OCI-LY7 (cell line): ENCODE results near the gene SEPTIN12.

Experiments used
- EZH2phosphoT487 ChIP-seq: fragments of 200-600 bp; sonication (generic); IDR thresholded peaks from 2 replicates; pipeline ENCODE4 v1.6.1; 2018; ENCODE audit warnings: low read depth, borderline replicate concordance, mild to moderate bottlenecking, mixed run types, antibody characterized with exemption, low read length, moderate library complexity, mixed read lengths
- TF ChIP-seq, protein P1 (sequence below): fragments of 200-600 bp; sonication (generic); conservative IDR thresholded peaks from 2 replicates; pipeline ENCODE4 v1.5.1; 2014; ENCODE audit warnings: mild to moderate bottlenecking, antibody characterized with exemption, low read length, moderate library complexity, mixed read lengths

GRCh38 chr16:4813251-4814003 lies 25.3 kb upstream of the SEPTIN12 start:
- TF ChIP-seq, protein P1, sequence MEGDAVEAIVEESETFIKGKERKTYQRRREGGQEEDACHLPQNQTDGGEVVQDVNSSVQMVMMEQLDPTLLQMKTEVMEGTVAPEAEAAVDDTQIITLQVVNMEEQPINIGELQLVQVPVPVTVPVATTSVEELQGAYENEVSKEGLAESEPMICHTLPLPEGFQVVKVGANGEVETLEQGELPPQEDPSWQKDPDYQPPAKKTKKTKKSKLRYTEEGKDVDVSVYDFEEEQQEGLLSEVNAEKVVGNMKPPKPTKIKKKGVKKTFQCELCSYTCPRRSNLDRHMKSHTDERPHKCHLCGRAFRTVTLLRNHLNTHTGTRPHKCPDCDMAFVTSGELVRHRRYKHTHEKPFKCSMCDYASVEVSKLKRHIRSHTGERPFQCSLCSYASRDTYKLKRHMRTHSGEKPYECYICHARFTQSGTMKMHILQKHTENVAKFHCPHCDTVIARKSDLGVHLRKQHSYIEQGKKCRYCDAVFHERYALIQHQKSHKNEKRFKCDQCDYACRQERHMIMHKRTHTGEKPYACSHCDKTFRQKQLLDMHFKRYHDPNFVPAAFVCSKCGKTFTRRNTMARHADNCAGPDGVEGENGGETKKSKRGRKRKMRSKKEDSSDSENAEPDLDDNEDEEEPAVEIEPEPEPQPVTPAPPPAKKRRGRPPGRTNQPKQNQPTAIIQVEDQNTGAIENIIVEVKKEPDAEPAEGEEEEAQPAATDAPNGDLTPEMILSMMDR, result no peak
- no peak for TF ChIP-seq EZH2phosphoT487
